Psoas muscle (tissue), 8 donors: ENCODE results near the gene TRIM69. TPM values are rescaled to one million over a fixed set of nuclear protein-coding genes. Genes with fewer than 3 reads are reported as not detected.
"Not testable (repeated sequence)": the region's sequence is repeated elsewhere in the genome, so short reads cannot be mapped to it uniquely, and the experiment has no call there.

Source experiments
- ATAC-seq, 4 donors: fragments of 200-7000 bp; cut with Tn5 transposase; one replicate each; pipeline ENCODE4 v1.9.1; 2020; ENCODE audit warnings: moderate library complexity in 3 of 4, mild to moderate bottlenecking in 2 of 4
- DNase-seq, 2 donors: peaks; one replicate each; pipeline ENCODE4 v3.0.0-alpha.2; 2020
- H3K27ac ChIP-seq: fragments of 200-600 bp; one replicate; pipeline ENCODE4 v1.8.0; 2022
- H3K27me3 ChIP-seq, 3 donors: fragments of 200-600 bp in 1 of 3; one replicate each; pipeline versions ENCODE4 v1.6.1 to v1.8.0; 2013 to 2022; ENCODE audit warnings: low read length in 2 of 3, mild to moderate bottlenecking in 2 of 3, moderate library complexity in 1 of 3; ENCODE audit not compliant: insufficient read depth in 3 of 3
- H3K36me3 ChIP-seq, 2 donors: fragments of 200-600 bp in 1 of 2; one replicate each; pipeline versions ENCODE4 v1.6.1 to v1.8.0; 2013 to 2022; ENCODE audit warnings: low read depth in 1 of 2, mild to moderate bottlenecking in 1 of 2, moderate library complexity in 1 of 2; ENCODE audit not compliant: insufficient read depth in 1 of 2
- H3K4me1 ChIP-seq: fragments of 200-600 bp; one replicate; pipeline ENCODE4 v1.8.0; 2022
- H3K4me3 ChIP-seq: fragments of 200-600 bp; one replicate; pipeline ENCODE4 v1.8.0; 2022; ENCODE audit warnings: mild to moderate bottlenecking
- H3K9me3 ChIP-seq: fragments of 200-600 bp; one replicate; pipeline ENCODE4 v1.8.0; 2022
- CTCF ChIP-seq: fragments of 200-600 bp; IDR thresholded peaks from one replicate; pipeline ENCODE4 v1.8.0; 2022; ENCODE audit warnings: antibody characterized with exemption
- whole genome bisulfite sequencing, 3 donors: extraction: QIAGEN DNeasy Blood & Tissue Kit; methylation state at CpG; one replicate each; pipeline versions ENCODE4 v1.1.6 to v1.1.7; 2013; 5-methylcytosine and 5-hydroxymethylcytosine counted together
- intact Hi-C, 2 donors: fragments of 100-400 bp; cut with DNase I; formaldehyde crosslinking; loops; one replicate each; pipeline versions ENCODE4 v1.11.0 to v1.14.2; 2022
- polyA plus RNA-seq, 3 donors: library from polyadenylated mRNA; stranded (reverse); fragments of 200-250 nt; gene quantifications; one replicate each; pipeline ENCODE4 v1.2.3, GENCODE V29; 2013
- total RNA-seq, 4 donors: library from RNA; stranded (reverse); fragmentation: NEBNext Ultra II Directional in 2 of 4; extraction: Animal tissue kit (Norgen Biotek cat#: 25700) in 2 of 4; gene quantifications; one replicate each; pipeline versions ENCODE4 v1.2.1 to v1.2.4, GENCODE V29; 2021 to 2023
- donor health status: healthy with polysubstance abuse.
- donor health status: DM: no; HTN: no; CAD: no; lungs with moderate emphysema.
- donor health status: Bipolar disorder and iron deficiency.
- donor health status: healthy.
- donor health status: DM: yes; HTN: yes; CAD: no.
- donor health status: DM: no; HTN: no; CAD: no.
- donor health status: DM: no; HTN: no; CAD: no.
- donor health status: DM: yes; HTN: yes; CAD: no.

Gene TRIM69
- total and polyA plus RNA-seq, 7 donors, result 22.3 to 39.0 (median 29.7) TPM

GRCh38 chr15:44779761-44780160, 43.4 kb downstream of the TRIM69 start:
- Histone ChIP-seq H3K27me3 (no peaks in the 10 kb centered on the region), H3K4me1 (no peaks in the 10 kb centered on the region), H3K4me3 (no peak overlapping the region), H3K36me3 (no peaks in the 10 kb centered on the region), H3K9me3 (no peaks in the 10 kb centered on the region), H3K27ac (no peak overlapping the region)
- ATAC-seq (no peak), DNase-seq (no peak)
- no peak for TF ChIP-seq CTCF
- intact Hi-C loops, result no loop called here
- WGBS, 3 donors, result 93 to 95% (median 94%) methylated on average over 2 of the region's 2 CpGs

- DNase-seq (no peak), ATAC-seq (no peak)
- Histone ChIP-seq H3K4me3 (no peak overlapping the region), H3K27ac (no peak overlapping the region), H3K27me3 (no peaks in the 10 kb centered on the region), H3K4me1 (no peaks in the 10 kb centered on the region), H3K9me3 (no peaks in the 10 kb centered on the region), H3K36me3 (no peaks in the 10 kb centered on the region)
- WGBS, 3 donors, result 82 to 85% (median 83%) methylated on average over 2 of the region's 2 CpGs
- intact Hi-C loops, result no loop called here
- TF ChIP-seq CTCF, result no peak
Measured at GRCh38 chr15:44780608-44781007, 44.3 kb downstream of the TRIM69 start.

- 81 to 87% (median 83%) methylated on average over 7 of the region's 7 CpGs for WGBS, 3 donors
Measured at GRCh38 chr15:44781128-44781810, 44.9 kb downstream of the TRIM69 start.

GRCh38 chr15:44782516-44782915, 46.2 kb downstream of the TRIM69 start:
- no peak for TF ChIP-seq CTCF
- 49 to 64% (median 64%) methylated on average over 3 of the region's 3 CpGs for WGBS, 3 donors
- intact Hi-C loops, result no loop called here

More at GRCh38 chr15:44781128-44781810, 44.9 kb downstream of the TRIM69 start:
- DNase-seq (no peak), ATAC-seq (no peak)
- Histone ChIP-seq H3K27me3 (no peaks in the 10 kb centered on the region), H3K9me3 (no peaks in the 10 kb centered on the region), H3K36me3 (no peaks in the 10 kb centered on the region), H3K4me3 (no peak overlapping the region), H3K4me1 (no peaks in the 10 kb centered on the region), H3K27ac (no peak overlapping the region)
- no peak for TF ChIP-seq CTCF
- intact Hi-C loops, result no loop called here

GRCh38 chr15:44784918-44785274, 48.6 kb downstream of the TRIM69 start:
- not testable (repeated sequence) for H3K4me1 ChIP-seq, H3K9me3 ChIP-seq, DNase-seq, H3K27me3 ChIP-seq, H3K36me3 ChIP-seq, ATAC-seq
- Histone ChIP-seq H3K4me3 (peak overlapping the region; percentile 89), H3K27ac (peak overlapping the region; percentile 96)
- intact Hi-C loops, result loop anchor here (1.0 to 5.0 kb wide), 2 partner anchors 122 to 123 kb away; partner anchors contain the start of gene SPG11 (in 2 of the 2)
- WGBS, 3 donors, result 63 to 68% (median 63%) methylated on average over 5 of the region's 5 CpGs

More at GRCh38 chr15:44782516-44782915, 46.2 kb downstream of the TRIM69 start:
- H3K27me3 ChIP-seq, result no peaks in the 10 kb centered on the region
- no peaks in the 10 kb centered on the region for H3K9me3 ChIP-seq
- ATAC-seq (no peak), DNase-seq (no peak)
- no peak overlapping the region for H3K27ac ChIP-seq
- H3K36me3 ChIP-seq, result no peaks in the 10 kb centered on the region
- no peak overlapping the region for H3K4me3 ChIP-seq
- H3K4me1 ChIP-seq, result no peaks in the 10 kb centered on the region
